A549 (cell line): ENCODE measurements around the gene TMEM117. TPM values are rescaled to one million over a fixed set of nuclear protein-coding genes. Genes with fewer than 3 reads are reported as not detected.

Experiments used
- ATAC-seq, 2 experiments: fragments of 200-7000 bp in 1 of 2; fragments of >200 bp in 1 of 2; cut with Nextera tagmentation in 1 of 2; cut with Tn5 transposase in 1 of 2; 3 replicates each; pipeline versions ENCODE4 v1.8.0 to v1.9.1; 2018 to 2020; ENCODE audit warnings: mild to moderate bottlenecking in 1 of 2, moderate library complexity in 1 of 2
- CTCF ChIA-PET: fragments of 300-600 bp; sonication (Branson Sonifier 250); formaldehyde crosslinking; extraction: SDS; loops from one replicate; lab custom pipeline; 2021; ENCODE audit warnings: antibody characterized with exemption, inconsistent platforms; lab: Yijun Ruan, JAX
- POLR2A ChIA-PET: fragments of 350-600 bp; formaldehyde crosslinking; extraction: SDS; loops from one replicate; lab custom pipeline; 2021; ENCODE audit warnings: antibody characterized with exemption, inconsistent platforms; lab: Yijun Ruan, JAX
- DNase-seq, 2 experiments: peaks; one replicate each; pipeline versions ENCODE4 v3.0.0 to v3.0.0-alpha.2; 2011 to 2016; ENCODE audit warnings: low read depth in 1 of 2, low spot score in 1 of 2
- FAIRE-seq: peaks from 2 replicates; lab custom pipeline; 2011; peaks lifted over from hg19 to GRCh38; lab: Jason Lieb, UNC
- H3K27ac ChIP-seq, 2 experiments: fragments of >200 bp; sonication (Bioruptor Twin); formaldehyde crosslinking; 3 replicates each; pipeline ENCODE4 v1.5.1; 2016 to 2017
- H3K4me1 ChIP-seq: fragments of >200 bp; sonication (Bioruptor Twin); formaldehyde crosslinking; 3 replicates; pipeline ENCODE4 v1.6.1; 2016
- H3K4me2 ChIP-seq: fragments of >200 bp; sonication (Bioruptor Twin); formaldehyde crosslinking; 3 replicates; pipeline ENCODE4 v1.6.1; 2016
- H3K4me3 ChIP-seq: fragments of >200 bp; sonication (Bioruptor Twin); formaldehyde crosslinking; 3 replicates; pipeline ENCODE4 v1.5.1; 2016
- H3K9me3 ChIP-seq: fragments of >200 bp; sonication (Bioruptor Twin); formaldehyde crosslinking; 3 replicates; pipeline ENCODE4 v1.6.1; 2016
- BHLHE40 ChIP-seq: IDR thresholded peaks from 2 replicates; pipeline ENCODE4 v1.6.1; 2012; ENCODE audit warnings: low read depth, low read length, inconsistent platforms
- CEBPB ChIP-seq, 2 experiments: fragments of >200 bp in 1 of 2; sonication (Bioruptor Twin) in 1 of 2; formaldehyde crosslinking in 1 of 2; IDR thresholded peaks; 2 replicates each; pipeline ENCODE4 v1.6.1; 2012 to 2016
- CHD4 ChIP-seq: fragments of 200-600 bp; sonication (generic); IDR thresholded peaks from 2 replicates; pipeline ENCODE4 v1.6.1; 2016; ENCODE audit warnings: antibody characterized with exemption, mild to moderate bottlenecking, borderline replicate concordance
- E2F6 ChIP-seq: IDR thresholded peaks from 2 replicates; pipeline ENCODE4 v1.6.1; 2012; ENCODE audit warnings: low read depth, borderline replicate concordance
- EHMT2 ChIP-seq: fragments of 200-600 bp; sonication (generic); IDR thresholded peaks from 2 replicates; pipeline ENCODE4 v1.6.1; 2016; ENCODE audit warnings: antibody characterized with exemption, low read depth, mild to moderate bottlenecking, moderate library complexity
- ESRRA ChIP-seq: fragments of 150-350 bp; IDR thresholded peaks from 2 replicates; pipeline ENCODE4 v1.6.1; 2014; ENCODE audit warnings: mild to moderate bottlenecking, low read length, borderline replicate concordance
- FOSB ChIP-seq: fragments of 250-450 bp; sonication (Bioruptor Pico); IDR thresholded peaks from 2 replicates; pipeline ENCODE4 v1.5.0; 2020; ENCODE audit warnings: mild to moderate bottlenecking, moderate library complexity
- GATA3 ChIP-seq: IDR thresholded peaks from 2 replicates; pipeline ENCODE4 v1.6.1; 2012; ENCODE audit warnings: borderline replicate concordance
- HMGXB4 ChIP-seq: fragments of 250-450 bp; sonication (Bioruptor Pico); IDR thresholded peaks from 2 replicates; pipeline ENCODE4 v1.5.0; 2021; ENCODE audit warnings: mild to moderate bottlenecking, moderate library complexity, borderline replicate concordance
- HOXB5 ChIP-seq: fragments of 250-450 bp; sonication (Bioruptor Pico); IDR thresholded peaks from 2 replicates; pipeline ENCODE4 v1.5.0; 2020; ENCODE audit warnings: mild to moderate bottlenecking, moderate library complexity
- JUN ChIP-seq, 2 experiments: fragments of >200 bp; sonication (Bioruptor Twin); formaldehyde crosslinking; IDR thresholded peaks; 2 replicates in 1 of 2; 3 replicates in 1 of 2; pipeline ENCODE4 v1.6.1; 2016 to 2017
- KDM1A ChIP-seq: fragments of 200-600 bp; sonication (generic); IDR thresholded peaks from 2 replicates; pipeline ENCODE4 v1.6.1; 2016; ENCODE audit warnings: low read depth, mild to moderate bottlenecking
- MAX ChIP-seq: IDR thresholded peaks from 2 replicates; pipeline ENCODE4 v1.6.1; 2012
- PBX3 ChIP-seq: IDR thresholded peaks from 2 replicates; pipeline ENCODE4 v1.6.1; 2012
- PHF8 ChIP-seq: fragments of 200-600 bp; sonication (generic); IDR thresholded peaks from 2 replicates; pipeline ENCODE4 v1.6.1; 2016; ENCODE audit warnings: low read depth, mild to moderate bottlenecking, antibody characterized with exemption, moderate library complexity, borderline replicate concordance
- POLR2AphosphoS2 ChIP-seq: conservative IDR thresholded peaks from 2 replicates; pipeline ENCODE4 v1.6.1; 2012; ENCODE audit warnings: low read length, improper control_type of control experiment, inconsistent platforms
- RAD21 ChIP-seq, 2 experiments: fragments of >200 bp in 1 of 2; sonication (Bioruptor Twin) in 1 of 2; formaldehyde crosslinking in 1 of 2; IDR thresholded peaks in 1 of 2; conservative IDR thresholded peaks in 1 of 2; 2 replicates in 1 of 2; 3 replicates in 1 of 2; pipeline ENCODE4 v1.6.1; 2012 to 2018; ENCODE audit warnings: inconsistent platforms in 1 of 2
- RARB ChIP-seq: fragments of 250-450 bp; sonication (Bioruptor Pico); IDR thresholded peaks from 2 replicates; pipeline ENCODE4 v1.8.0; 2021; ENCODE audit warnings: mild to moderate bottlenecking, moderate library complexity
- RCOR1 ChIP-seq: fragments of 150-350 bp; IDR thresholded peaks from 2 replicates; pipeline ENCODE4 v1.6.1; 2014; ENCODE audit warnings: antibody characterized with exemption, low read length, low read depth
- RNF2 ChIP-seq: fragments of 200-600 bp; sonication (generic); IDR thresholded peaks from 2 replicates; pipeline ENCODE4 v1.6.1; 2016; ENCODE audit warnings: low read depth, mild to moderate bottlenecking, antibody characterized with exemption, moderate library complexity, borderline replicate concordance
- SREBF2 ChIP-seq: fragments of 450-650 bp; IDR thresholded peaks from 2 replicates; pipeline ENCODE4 v1.6.1; 2014; ENCODE audit warnings: mild to moderate bottlenecking, moderate library complexity
- TP53 ChIP-seq: fragments of 250-450 bp; sonication (Bioruptor Pico); IDR thresholded peaks from 2 replicates; pipeline ENCODE4 v1.5.0; 2021; ENCODE audit warnings: mild to moderate bottlenecking, moderate library complexity
- ZFP36 ChIP-seq: fragments of 450-650 bp; IDR thresholded peaks from 2 replicates; pipeline ENCODE4 v1.6.1; 2014; ENCODE audit warnings: borderline replicate concordance; ENCODE audit not compliant: partially characterized antibody
- WGBS: methylation state at CpG from one replicate; pipeline ENCODE4 v1.1.6; 2017; ENCODE audit errors: missing lambda C conversion rate; 5-methylcytosine and 5-hydroxymethylcytosine counted together
- polyA plus RNA-seq, 4 experiments: library from polyadenylated mRNA; depleted of rRNA in 3 of 4; stranded (reverse); fragments of >200 nt; fragmentation: RNase III in 1 of 4; extraction: RNeasy Plus Mini Kit Qiagen cat#74134 plus additional on column Dnase treatment in 1 of 4; gene quantifications; 2 replicates in 3 of 4; 3 replicates in 1 of 4; pipeline ENCODE4 v1.2.3, GENCODE V29; 2011 to 2017

The TMEM117 gene
- polyA plus RNA-seq, 2 of the 4 experiments (the other 2 are of a cell fraction) = 2.1 to 4.6 TPM

GRCh38 chr12:43835264-43835655 is 621 bp upstream of the TMEM117 start:
- peak; percentile 39 to 47 for ATAC-seq
- H3K9me3 ChIP-seq = no peaks in the 10 kb centered on the region
- no peak for FAIRE-seq
- H3K4me2 ChIP-seq = peak overlapping the region; percentile 84
- DNase-seq = peak in 1 of 2 experiments; percentile 29
- H3K4me3 ChIP-seq = peak overlapping the region; percentile 59
- 45% methylated on average over 6 of the region's 6 CpGs for WGBS
- peaks cover 10% of the 10 kb centered on the region; the same call in 2 of the 3 replicates for H3K4me1 ChIP-seq
- ChIA-PET CTCF (interaction anchor here (1.1 to 2.5 kb wide), 3 partner anchors 48 to 76 kb away, joined by 3 to 9 read pairs (median 4); no protein-coding TSS in a partner anchor), POLR2A (interaction anchor here (0.9 to 3.2 kb wide), 4 partner anchors 12 to 76 kb away, joined by 3 to 34 read pairs (median 4); partner anchors contain the start of gene TWF1)
- TF ChIP-seq JUN (IDR thresholded peaks at IDR 0.05) (no peak), BHLHE40 (no peak), CHD4 (no peak), ZFP36 (no peak), RNF2 (no peak), E2F6 (no peak), HOXB5 (CRISPR knock-in tag) (no peak), ESRRA (no peak), FOSB (no peak), SREBF2 (no peak), HMGXB4 (CRISPR knock-in tag) (no peak), EHMT2 (no peak), TP53 (CRISPR knock-in tag) (no peak), MAX (no peak), CEBPB (IDR thresholded peaks at IDR 0.05) (no peak), GATA3 (no peak), RAD21 (conservative IDR thresholded peaks at IDR 0.05 in 1 of 2, IDR thresholded peaks at IDR 0.05 in 1 of 2) (no peak)
- peak overlapping the region; percentile 75 to 98 for H3K27ac ChIP-seq

GRCh38 chr12:43836475-43836989 is 651 bp downstream of the TMEM117 start:
- Histone ChIP-seq H3K27ac (peak overlapping the region; percentile 75 to 98), H3K4me1 (peaks cover 10% of the 10 kb centered on the region; the same call in 2 of the 3 replicates), H3K4me3 (peak overlapping the region; percentile 59), H3K9me3 (no peaks in the 10 kb centered on the region), H3K4me2 (peak overlapping the region; percentile 84)
- peak in 1 of 2 experiments; percentile 43; a peak in 3 of 6 replicates for ATAC-seq
- POLR2A ChIA-PET = interaction anchor here (1.0 to 3.2 kb wide), 4 partner anchors 11 to 36 kb away, joined by 3 to 34 read pairs (median 4); partner anchors contain the start of gene TWF1
- 5% methylated on average over 8 of the region's 8 CpGs for WGBS
- TF ChIP-seq PHF8 = peak; percentile 28; the same call in 1 of the 2 replicates
- TF ChIP-seq RCOR1 = no peak
- FAIRE-seq = no peak
- DNase-seq = peak in 1 of 2 experiments; percentile 36
- CTCF ChIA-PET = interaction anchor here (2.5 kb wide), 1 partner anchor 46 kb away, joined by 9 read pairs; no protein-coding TSS in a partner anchor

- CTCF ChIA-PET = interaction anchor here (1.4 to 1.6 kb wide), 3 partner anchors 35 to 42 kb away, joined by 3 to 5 read pairs (median 3); partner anchors contain the start of gene TWF1
- POLR2A ChIA-PET = no interaction called here
- H3K4me3 ChIP-seq = no peak overlapping the region
- H3K4me1 ChIP-seq = peaks cover 6% of the 10 kb centered on the region; the same call in 2 of the 3 replicates
- DNase-seq (no peak), ATAC-seq (no peak), FAIRE-seq (no peak)
- no peak overlapping the region for H3K4me2 ChIP-seq
- WGBS = 73% methylated on average over 4 of the region's 4 CpGs
- no peak overlapping the region for H3K27ac ChIP-seq
- no peaks in the 10 kb centered on the region for H3K9me3 ChIP-seq
- no peak for TF ChIP-seq CEBPB (IDR thresholded peaks at IDR 0.05)
- TF ChIP-seq ZFP36 = no peak
- no peak for TF ChIP-seq RARB (CRISPR knock-in tag)
- no peak for TF ChIP-seq PHF8
- TF ChIP-seq KDM1A = no peak
- TF ChIP-seq POLR2AphosphoS2 = no peak
- no peak for TF ChIP-seq PBX3
Observed at GRCh38 chr12:43840338-43840737, 4.5 kb downstream of the TMEM117 start.
